Uterus (tissue), 2 donors: ENCODE measurements around the gene ZNF134.

Experiments
- CTCF ChIP-seq, 4 experiments: fragments of 200-600 bp in 2 of 4; fragments of 450-650 bp in 2 of 4; sonication (generic) in 2 of 4; IDR thresholded peaks; one replicate each; pipeline ENCODE4 v1.5.1; 2016 to 2019; ENCODE audit warnings: antibody characterized with exemption in 4 of 4, mild to moderate bottlenecking in 2 of 4, moderate library complexity in 1 of 4
- POLR2A ChIP-seq, 2 donors: fragments of 450-650 bp; IDR thresholded peaks; one replicate each; pipeline ENCODE4 v1.6.1; 2016; ENCODE audit warnings: antibody characterized with exemption in 2 of 2, mild to moderate bottlenecking in 1 of 2, moderate library complexity in 1 of 2

GRCh38 chr19:57668635-57669034, 54.6 kb downstream of the ZNF134 start, which contains the start of gene ZSCAN4:
- TF ChIP-seq CTCF (IDR thresholded peaks at IDR 0.05) (no peak), POLR2A (IDR thresholded peaks at IDR 0.05) (no peak)
